HEK293T (cell line): Measurements from ENCODE around the gene GLRA3.

Experiments
- CTCF ChIA-PET: fragments of 350-600 bp; formaldehyde crosslinking; extraction: SDS; loops from one replicate; lab custom pipeline; 2021; ENCODE audit warnings: antibody characterized with exemption, inconsistent platforms; lab: Yijun Ruan, JAX
- POLR2A ChIA-PET: fragments of 350-600 bp; formaldehyde crosslinking; extraction: SDS; loops from one replicate; lab custom pipeline; 2020; ENCODE audit warnings: antibody characterized with exemption, inconsistent platforms; lab: Yijun Ruan, JAX
- DNase-seq: peaks from one replicate; pipeline ENCODE4 v3.0.0; 2012; ENCODE audit warnings: mixed read lengths; ENCODE audit errors: extremely low spot score
- ARNT ChIP-seq: fragments of 450-650 bp; IDR thresholded peaks from 2 replicates; pipeline ENCODE4 v1.6.1; 2017; ENCODE audit warnings: mild to moderate bottlenecking
- BHLHE40 ChIP-seq: fragments of 450-650 bp; IDR thresholded peaks from 2 replicates; pipeline ENCODE4 v1.6.1; 2016; ENCODE audit warnings: mild to moderate bottlenecking, moderate library complexity, borderline replicate concordance
- CTBP1 ChIP-seq: fragments of 450-650 bp; IDR thresholded peaks from 2 replicates; pipeline ENCODE4 v1.6.1; 2016; ENCODE audit warnings: borderline replicate concordance
- ELF4 ChIP-seq: fragments of 450-650 bp; IDR thresholded peaks from 2 replicates; pipeline ENCODE4 v1.6.1; 2017; ENCODE audit warnings: antibody characterized with exemption
- FOXA1 ChIP-seq: fragments of 450-650 bp; IDR thresholded peaks from 2 replicates; pipeline ENCODE4 v1.6.1; 2016; ENCODE audit warnings: mild to moderate bottlenecking
- FOXK2 ChIP-seq: fragments of 450-650 bp; IDR thresholded peaks from 2 replicates; pipeline ENCODE4 v1.6.1; 2016; ENCODE audit warnings: mild to moderate bottlenecking
- FOXM1 ChIP-seq: fragments of 450-650 bp; IDR thresholded peaks from 2 replicates; pipeline ENCODE4 v1.6.1; 2017; ENCODE audit warnings: mild to moderate bottlenecking, borderline replicate concordance
- HDGF ChIP-seq: fragments of 450-650 bp; IDR thresholded peaks from 2 replicates; pipeline ENCODE4 v1.6.1; 2017; ENCODE audit warnings: antibody characterized with exemption, borderline replicate concordance
- L3MBTL2 ChIP-seq: fragments of 450-650 bp; conservative IDR thresholded peaks from 2 replicates; pipeline ENCODE4 v1.6.1; 2016; ENCODE audit warnings: mild to moderate bottlenecking
- LEF1 ChIP-seq: fragments of 450-650 bp; IDR thresholded peaks from 2 replicates; pipeline ENCODE4 v1.6.1; 2017; ENCODE audit warnings: mild to moderate bottlenecking, borderline replicate concordance
- NFRKB ChIP-seq: fragments of 450-650 bp; IDR thresholded peaks from 2 replicates; pipeline ENCODE4 v1.6.1; 2016; ENCODE audit warnings: mild to moderate bottlenecking, moderate library complexity
- PKNOX1 ChIP-seq: fragments of 450-650 bp; IDR thresholded peaks from 2 replicates; pipeline ENCODE4 v1.6.1; 2016
- SP1 ChIP-seq: fragments of 450-650 bp; IDR thresholded peaks from 2 replicates; pipeline ENCODE4 v1.6.1; 2017
- SUZ12 ChIP-seq: fragments of 450-650 bp; IDR thresholded peaks from 2 replicates; pipeline ENCODE4 v1.6.1; 2016; ENCODE audit warnings: mild to moderate bottlenecking
- TARDBP ChIP-seq: fragments of 450-650 bp; IDR thresholded peaks from 2 replicates; pipeline ENCODE4 v1.6.1; 2016
- ZNF384 ChIP-seq: fragments of 450-650 bp; IDR thresholded peaks from 2 replicates; pipeline ENCODE4 v1.6.1; 2016

The GLRA3 gene

GRCh38 chr4:174709526-174709925 lies 119.5 kb downstream of the GLRA3 start:
- DNase-seq, result no peak
- POLR2A ChIA-PET, result no interaction called here
- TF ChIP-seq ELF4 (no peak), SUZ12 (no peak), LEF1 (no peak), TARDBP (no peak), NFRKB (no peak), PKNOX1 (no peak), FOXM1 (no peak), FOXK2 (no peak), ARNT (no peak)
- CTCF ChIA-PET, result no interaction called here

- ChIA-PET POLR2A (no interaction called here), CTCF (no interaction called here)
- no peak for DNase-seq
- TF ChIP-seq CTBP1 (no peak), HDGF (no peak), FOXK2 (no peak), SP1 (no peak), FOXM1 (no peak), PKNOX1 (no peak), ZNF384 (no peak), ELF4 (no peak), ARNT (no peak), FOXA1 (no peak), SUZ12 (no peak), BHLHE40 (no peak), TARDBP (no peak), LEF1 (no peak)
Measured at GRCh38 chr4:174708381-174708780, 120.7 kb downstream of the GLRA3 start.

- ChIA-PET POLR2A (no interaction called here), CTCF (no interaction called here)
- DNase-seq, result no peak
- TF ChIP-seq SUZ12, result no peak
- TF ChIP-seq SP1, result no peak
Measured at GRCh38 chr4:174707902-174708301, 121.1 kb downstream of the GLRA3 start.

DNA sequence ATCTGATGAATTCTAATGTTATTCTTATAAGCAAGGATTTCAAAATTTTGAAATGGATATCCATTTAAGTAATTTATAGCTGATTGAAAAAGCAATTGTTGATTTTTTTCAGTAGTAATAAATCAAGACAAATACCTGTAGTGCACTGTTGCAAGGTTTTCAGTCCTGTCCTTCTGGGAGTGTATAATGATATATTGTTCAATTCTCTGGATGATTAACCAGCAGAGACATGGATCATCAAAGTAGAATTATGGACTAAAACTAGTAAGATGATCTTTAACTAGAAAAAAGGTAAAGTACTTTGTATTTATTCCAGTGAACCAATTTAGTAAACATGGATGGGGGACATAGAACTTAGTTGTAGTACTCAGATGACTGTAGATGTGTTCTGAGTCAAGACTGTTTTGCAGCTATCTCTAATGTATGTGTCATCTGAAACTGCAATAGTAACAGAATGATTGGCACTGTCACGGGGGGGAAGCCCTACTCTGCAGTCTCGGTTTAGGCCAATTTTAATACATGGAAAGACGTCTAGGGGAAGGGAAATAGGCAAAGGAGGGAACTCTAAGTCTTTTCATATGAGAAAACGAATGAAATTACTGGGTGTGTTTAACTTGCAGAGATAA lies 121.9 kb downstream of the GLRA3 start:
- TF ChIP-seq CTBP1 (no peak), PKNOX1 (0 out of 2 replicates have a peak, but pooled peaks have one; percentile 14)
- no peak for DNase-seq
- CTCF ChIA-PET, result interaction anchor here (0.6 kb wide), 1 partner anchor 1089 kb away, joined by 5 read pairs; no protein-coding TSS in a partner anchor
- POLR2A ChIA-PET, result no interaction called here

DNA sequence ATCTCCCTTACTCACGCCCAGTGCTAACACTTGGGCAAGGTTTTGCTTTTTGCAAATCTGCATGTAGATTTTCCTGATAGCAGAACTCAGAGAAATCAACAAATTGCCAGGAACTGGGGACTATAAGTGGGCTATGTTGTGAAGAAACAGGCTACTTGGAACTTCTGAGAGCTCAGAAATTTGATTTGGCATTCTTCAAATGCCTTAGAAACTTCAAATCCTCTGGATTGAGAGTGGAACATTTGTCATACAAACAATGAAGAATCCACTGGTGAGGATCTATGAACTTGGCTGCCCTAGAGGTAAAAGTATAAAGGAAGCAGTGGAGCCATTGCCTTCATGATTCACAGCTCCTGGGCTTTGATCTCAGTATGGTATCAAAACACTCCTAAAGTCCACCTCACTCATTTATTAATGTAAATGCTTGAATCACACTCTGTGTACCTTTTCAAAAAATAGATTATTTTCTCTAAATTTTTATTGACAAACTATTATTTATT lies 126.0 kb downstream of the GLRA3 start:
- DNase-seq, result no peak
- POLR2A ChIA-PET, result no interaction called here
- CTCF ChIA-PET, result interaction anchor here (0.9 kb wide), 1 partner anchor 11 kb away, joined by 3 read pairs; no protein-coding TSS in a partner anchor
- no peak for TF ChIP-seq ARNT
- no peak for TF ChIP-seq CTBP1
- no peak for TF ChIP-seq HDGF
- TF ChIP-seq FOXM1, result no peak
- no peak for TF ChIP-seq PKNOX1
- no peak for TF ChIP-seq FOXA1
- no peak for TF ChIP-seq SUZ12
- no peak for TF ChIP-seq FOXK2
- no peak for TF ChIP-seq L3MBTL2
- TF ChIP-seq SP1, result no peak
- TF ChIP-seq NFRKB, result no peak

GRCh38 chr4:174699654-174700053 lies 129.4 kb downstream of the GLRA3 start:
- DNase-seq, result no peak
- CTCF ChIA-PET, result no interaction called here
- TF ChIP-seq TARDBP, result no peak
- TF ChIP-seq CTBP1, result no peak
- no peak for TF ChIP-seq LEF1
- no peak for TF ChIP-seq PKNOX1
- no peak for TF ChIP-seq ZNF384
- no peak for TF ChIP-seq FOXA1
- no peak for TF ChIP-seq FOXM1
- TF ChIP-seq FOXK2, result no peak
- TF ChIP-seq NFRKB, result no peak
- TF ChIP-seq BHLHE40, result no peak
- no peak for TF ChIP-seq ARNT
- no peak for TF ChIP-seq L3MBTL2
- no peak for TF ChIP-seq SUZ12
- no peak for TF ChIP-seq HDGF
- no peak for TF ChIP-seq SP1
- no peak for TF ChIP-seq ELF4
- POLR2A ChIA-PET, result no interaction called here
